RWPE2 (cell line): ENCODE data around the gene SMIM20.
A peak's percentile ranks its signal among the peaks of the same experiment; 100 is the strongest.

Experiments used
- ATAC-seq: fragments of 200-7000 bp; cut with Tn5 transposase; 3 replicates; pipeline ENCODE4 v1.9.1; 2021; ENCODE audit warnings: low read depth
- DNase-seq: peaks from one replicate; pipeline ENCODE4 v3.0.0-alpha.2; 2020; ENCODE audit warnings: low spot score
- H3K27ac ChIP-seq: fragments of 450-650 bp; 2 replicates; pipeline ENCODE4 v1.5.1; 2017; ENCODE audit warnings: mild to moderate bottlenecking; ENCODE audit not compliant: poor library complexity, severe bottlenecking
- H3K27me3 ChIP-seq: fragments of 250-450 bp; sonication (Bioruptor Pico); 2 replicates; pipeline ENCODE4 v1.5.1; 2021; ENCODE audit warnings: mild to moderate bottlenecking, moderate library complexity; ENCODE audit not compliant: insufficient read depth, poor library complexity, severe bottlenecking
- H3K36me3 ChIP-seq: fragments of 250-450 bp; sonication (Bioruptor Pico); 2 replicates; pipeline ENCODE4 v1.5.1; 2020; ENCODE audit warnings: low read depth, mild to moderate bottlenecking, moderate library complexity
- H3K4me1 ChIP-seq: fragments of 250-450 bp; sonication (Bioruptor Pico); 2 replicates; pipeline ENCODE4 v1.5.1; 2021; ENCODE audit warnings: mild to moderate bottlenecking, moderate library complexity; ENCODE audit not compliant: insufficient read depth, poor library complexity, severe bottlenecking
- H3K4me3 ChIP-seq: fragments of 250-450 bp; sonication (Bioruptor Pico); 2 replicates; pipeline ENCODE4 v1.5.1; 2021; ENCODE audit warnings: mild to moderate bottlenecking, moderate library complexity; ENCODE audit not compliant: severe bottlenecking
- H3K9me3 ChIP-seq: fragments of 250-450 bp; sonication (Bioruptor Pico); 2 replicates; pipeline ENCODE4 v1.5.1; 2021; ENCODE audit warnings: mild to moderate bottlenecking, moderate library complexity; ENCODE audit not compliant: severe bottlenecking
- CTCF ChIP-seq: fragments of 450-650 bp; IDR thresholded peaks from one replicate; pipeline ENCODE4 v1.5.1; 2017; ENCODE audit warnings: mild to moderate bottlenecking, moderate library complexity; ENCODE audit not compliant: poor library complexity, severe bottlenecking

SMIM20 gene

DNA sequence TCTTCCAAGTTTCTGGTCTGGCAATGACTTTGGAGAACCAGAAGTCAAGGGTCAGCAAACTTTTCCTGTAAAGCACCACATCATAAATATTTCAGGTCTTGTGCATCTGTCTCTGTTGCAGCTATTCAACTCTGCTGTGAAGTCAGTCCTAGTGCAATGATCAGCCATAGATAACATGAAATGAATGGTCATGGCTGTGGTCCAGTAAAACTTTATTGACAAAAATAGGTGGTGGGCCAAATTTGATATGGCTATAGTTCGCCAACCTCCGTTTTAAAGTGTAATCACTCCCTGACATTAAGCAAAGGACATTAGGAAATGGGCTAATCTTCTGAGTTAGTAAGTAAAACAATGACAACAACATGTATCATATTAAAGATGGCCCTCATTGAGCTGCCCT lies 30.5 kb upstream of the SMIM20 start:
- DNase-seq, result no peak
- Histone ChIP-seq H3K27ac (no peak overlapping the region), H3K9me3 (no peaks in the 10 kb centered on the region)

GRCh38 chr4:25884031-25884782 lies 29.8 kb upstream of the SMIM20 start:
- H3K27me3 ChIP-seq, result no peaks in the 10 kb centered on the region
- ATAC-seq, result peak; percentile 92

More for the DNA sequence above, 30.5 kb upstream of the SMIM20 start:
- H3K27me3 ChIP-seq, result no peaks in the 10 kb centered on the region
- H3K36me3 ChIP-seq, result no peaks in the 10 kb centered on the region
- TF ChIP-seq CTCF, result no peak
- peaks cover 7% of the 10 kb centered on the region for H3K4me1 ChIP-seq
- H3K4me3 ChIP-seq, result no peak overlapping the region
- ATAC-seq, result no peak

DNA sequence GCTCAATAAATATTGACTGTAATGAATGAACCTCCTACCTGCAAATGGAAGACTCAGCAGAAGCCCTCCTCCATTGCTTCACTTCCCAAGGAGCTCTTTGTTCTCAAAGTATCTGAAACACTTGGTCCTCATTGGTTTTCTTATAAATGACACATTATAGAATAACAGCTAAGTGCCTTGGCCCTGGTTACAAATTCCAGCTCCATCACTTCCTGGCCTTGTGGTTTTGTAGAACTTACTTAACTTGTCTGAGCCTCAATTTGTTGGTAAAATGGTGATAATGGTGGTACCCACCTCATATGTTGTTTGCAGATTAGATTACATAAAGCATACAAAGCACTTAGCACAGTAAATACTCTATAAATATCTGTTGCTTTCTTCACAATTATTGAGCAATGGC lies 25.2 kb upstream of the SMIM20 start:
- TF ChIP-seq CTCF, result no peak
- DNase-seq (no peak), ATAC-seq (no peak)
- peaks cover 7% of the 10 kb centered on the region for H3K4me1 ChIP-seq
- H3K27me3 ChIP-seq, result no peaks in the 10 kb centered on the region
- H3K9me3 ChIP-seq, result no peaks in the 10 kb centered on the region
- no peak overlapping the region for H3K27ac ChIP-seq
- H3K4me3 ChIP-seq, result no peak overlapping the region
- no peaks in the 10 kb centered on the region for H3K36me3 ChIP-seq

More at GRCh38 chr4:25884031-25884782, 29.8 kb upstream of the SMIM20 start:
- Histone ChIP-seq H3K36me3 (no peaks in the 10 kb centered on the region), H3K9me3 (no peaks in the 10 kb centered on the region), H3K4me1 (peaks cover 7% of the 10 kb centered on the region), H3K27ac (peak overlapping the region; percentile 8), H3K4me3 (no peak overlapping the region)
- no peak for DNase-seq
- TF ChIP-seq CTCF, result no peak

DNA sequence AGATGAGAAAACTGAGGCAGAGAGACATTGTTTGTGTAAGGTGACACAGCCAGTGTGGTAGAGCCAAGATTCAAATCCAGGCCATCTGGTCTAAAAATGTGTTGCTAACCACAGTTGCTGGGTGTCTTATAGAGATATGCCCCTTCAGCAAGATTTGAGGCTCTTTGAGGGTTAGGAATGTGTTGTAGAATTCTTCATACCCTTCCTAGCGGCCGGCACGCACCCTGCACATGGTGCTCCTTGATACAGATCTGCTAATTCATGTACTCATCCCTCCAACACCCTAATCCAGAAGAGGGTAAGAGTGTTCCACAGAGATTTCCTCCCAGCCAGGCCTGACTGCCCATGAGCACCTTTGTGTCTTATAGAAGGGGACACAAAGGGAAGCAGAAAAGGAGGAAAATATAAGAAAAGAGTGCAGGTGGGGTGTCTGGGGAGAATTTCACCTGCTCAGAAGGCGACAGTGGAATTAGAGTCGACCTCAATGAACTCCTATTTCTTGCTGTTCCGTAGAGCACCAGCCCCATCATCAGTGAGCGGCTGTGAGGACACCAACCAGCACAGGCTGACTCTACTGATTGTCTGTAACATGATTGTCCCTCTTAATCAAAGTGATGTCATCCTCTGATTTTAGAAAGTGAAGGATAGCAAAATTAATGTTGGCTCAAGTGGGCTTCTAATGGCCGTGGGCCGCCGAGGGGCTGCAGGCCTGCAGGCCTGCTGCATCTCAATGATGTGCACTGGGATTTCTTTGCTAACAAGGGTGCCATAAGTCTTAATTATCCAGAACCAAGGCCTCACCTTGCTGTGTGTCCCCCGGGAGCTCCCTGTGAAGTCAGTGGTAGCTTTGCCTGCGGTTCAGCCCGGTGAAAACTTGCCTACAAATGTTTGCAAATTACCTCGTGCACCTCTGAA lies 24.2 kb upstream of the SMIM20 start:
- Histone ChIP-seq H3K4me3 (no peak overlapping the region), H3K36me3 (no peaks in the 10 kb centered on the region), H3K9me3 (no peaks in the 10 kb centered on the region), H3K27ac (no peak overlapping the region), H3K27me3 (no peaks in the 10 kb centered on the region), H3K4me1 (peaks cover under 1% of the 10 kb centered on the region)
- ATAC-seq (no peak), DNase-seq (no peak)
- TF ChIP-seq CTCF, result no peak
